Activated CD4-positive, alpha-beta memory T cell treated with anti-CD3 and anti-CD28 coated beads, Interleukin-2, amount 10 ng/mL, durations not matched to agents 7 days and 5 days (primary cell): Measurements from ENCODE around the gene ARNT2. TPM values are rescaled to one million over a fixed set of nuclear protein-coding genes. Genes with fewer than 3 reads are reported as not detected.

Source experiments
- CTCF ChIA-PET: fragments of 350-600 bp; sonication (Branson Sonifier 250); formaldehyde crosslinking; loops from one replicate; lab custom pipeline; 2021; ENCODE audit warnings: antibody characterized with exemption, inconsistent platforms; lab: Charles Lee
- POLR2A ChIA-PET: fragments of 350-600 bp; sonication (Branson Sonifier 250); formaldehyde crosslinking; loops from one replicate; lab custom pipeline; 2021; ENCODE audit warnings: antibody characterized with exemption; lab: Charles Lee
- DNase-seq: peaks from one replicate; pipeline ENCODE4 v3.0.0-alpha.2; 2020
- H3K27ac Mint-ChIP-seq: one replicate; pipeline ENCODE4 v1.8.0; 2021; ENCODE audit warnings: mild to moderate bottlenecking, mixed read lengths
- H3K27me3 Mint-ChIP-seq: one replicate; pipeline ENCODE4 v1.8.0; 2021; ENCODE audit warnings: mixed read lengths
- H3K36me3 Mint-ChIP-seq: one replicate; pipeline ENCODE4 v1.8.0; 2021; ENCODE audit warnings: low read depth, mixed read lengths
- H3K4me1 Mint-ChIP-seq: one replicate; pipeline ENCODE4 v1.8.0; 2021; ENCODE audit warnings: mixed read lengths
- H3K4me3 Mint-ChIP-seq: one replicate; pipeline ENCODE4 v1.8.0; 2021; ENCODE audit warnings: mild to moderate bottlenecking, mixed read lengths
- H3K9me3 Mint-ChIP-seq: one replicate; pipeline ENCODE4 v1.8.0; 2021; ENCODE audit warnings: mixed read lengths
- total RNA-seq, 2 experiments: library from RNA; stranded (reverse); gene quantifications; one replicate each; pipeline ENCODE4 v1.2.3, GENCODE V29; 2021

Gene ARNT2
- total RNA-seq, 2 experiments from 2014 or later, result not detected

- no peaks in the 10 kb centered on the region for H3K36me3 Mint-ChIP-seq
- H3K4me3 Mint-ChIP-seq, result no peak overlapping the region
- POLR2A ChIA-PET, result no interaction called here
- peaks cover 6% of the 10 kb centered on the region for H3K27me3 Mint-ChIP-seq
- H3K9me3 Mint-ChIP-seq, result no peaks in the 10 kb centered on the region
- H3K27ac Mint-ChIP-seq, result no peak overlapping the region
- CTCF ChIA-PET, result interaction anchor here (1.3 kb wide), 1 partner anchor 12 kb away, joined by 3 read pairs; no protein-coding TSS in a partner anchor
- DNase-seq, result no peak
- no peaks in the 10 kb centered on the region for H3K4me1 Mint-ChIP-seq
These were observed 62.4 kb downstream of the ARNT2 start for GRCh38 chr15:80466543-80466942.

- Mint-ChIP-seq H3K4me3 (no peak overlapping the region), H3K9me3 (no peaks in the 10 kb centered on the region), H3K27me3 (peaks cover 7% of the 10 kb centered on the region), H3K4me1 (no peaks in the 10 kb centered on the region), H3K27ac (no peak overlapping the region), H3K36me3 (no peaks in the 10 kb centered on the region)
- no peak for DNase-seq
- ChIA-PET CTCF (interaction anchor here (1.3 to 1.4 kb wide), 2 partner anchors 11 to 13 kb away, joined by 3 read pairs; no protein-coding TSS in a partner anchor), POLR2A (no interaction called here)
These were observed 63.1 kb downstream of the ARNT2 start for GRCh38 chr15:80467311-80467714.

- no peaks in the 10 kb centered on the region for H3K4me1 Mint-ChIP-seq
- ChIA-PET POLR2A (no interaction called here), CTCF (interaction anchor here (1.4 kb wide), 1 partner anchor 12 kb away, joined by 3 read pairs; no protein-coding TSS in a partner anchor)
- H3K36me3 Mint-ChIP-seq, result no peaks in the 10 kb centered on the region
- no peak for DNase-seq
- H3K27ac Mint-ChIP-seq, result no peak overlapping the region
- H3K27me3 Mint-ChIP-seq, result peaks cover 14% of the 10 kb centered on the region
- no peaks in the 10 kb centered on the region for H3K9me3 Mint-ChIP-seq
- H3K4me3 Mint-ChIP-seq, result no peak overlapping the region
These were observed 64.6 kb downstream of the ARNT2 start for GRCh38 chr15:80468796-80469195.

GRCh38 chr15:80471881-80472280 is 67.7 kb downstream of the ARNT2 start:
- CTCF ChIA-PET, result no interaction called here
- POLR2A ChIA-PET, result no interaction called here
- no peak overlapping the region for H3K27ac Mint-ChIP-seq
- H3K36me3 Mint-ChIP-seq, result no peaks in the 10 kb centered on the region
- no peak overlapping the region for H3K4me3 Mint-ChIP-seq
- peaks cover 6% of the 10 kb centered on the region for H3K9me3 Mint-ChIP-seq
- no peaks in the 10 kb centered on the region for H3K4me1 Mint-ChIP-seq
- peaks cover 14% of the 10 kb centered on the region for H3K27me3 Mint-ChIP-seq
- DNase-seq, result no peak

GRCh38 chr15:80473286-80474223 is 69.4 kb downstream of the ARNT2 start:
- Mint-ChIP-seq H3K27me3 (peaks cover 14% of the 10 kb centered on the region), H3K27ac (no peak overlapping the region), H3K36me3 (no peaks in the 10 kb centered on the region), H3K4me3 (no peak overlapping the region), H3K9me3 (peaks cover 6% of the 10 kb centered on the region), H3K4me1 (no peaks in the 10 kb centered on the region)
- DNase-seq, result no peak
- POLR2A ChIA-PET, result no interaction called here
- CTCF ChIA-PET, result interaction anchor here (1.1 kb wide), 1 partner anchor 303 kb away, joined by 3 read pairs; no protein-coding TSS in a partner anchor

- POLR2A ChIA-PET, result no interaction called here
These were observed 70.3 kb downstream of the ARNT2 start for GRCh38 chr15:80474224-80475215.

GRCh38 chr15:80475572-80475971 is 71.4 kb downstream of the ARNT2 start:
- DNase-seq, result no peak
- Mint-ChIP-seq H3K4me1 (no peaks in the 10 kb centered on the region), H3K4me3 (no peak overlapping the region), H3K27ac (no peak overlapping the region), H3K36me3 (no peaks in the 10 kb centered on the region), H3K27me3 (peaks cover 12% of the 10 kb centered on the region), H3K9me3 (peaks cover 6% of the 10 kb centered on the region)
- ChIA-PET CTCF (interaction anchor here (0.5 kb wide), 1 partner anchor 239 kb away, joined by 3 read pairs; no protein-coding TSS in a partner anchor), POLR2A (no interaction called here)

More at GRCh38 chr15:80474224-80475215, 70.3 kb downstream of the ARNT2 start:
- no peak for DNase-seq
- Mint-ChIP-seq H3K27ac (no peak overlapping the region), H3K27me3 (peaks cover 14% of the 10 kb centered on the region), H3K36me3 (no peaks in the 10 kb centered on the region), H3K4me1 (no peaks in the 10 kb centered on the region), H3K9me3 (peaks cover 6% of the 10 kb centered on the region), H3K4me3 (no peak overlapping the region)
- CTCF ChIA-PET, result interaction anchor here (0.5 to 1.0 kb wide), 2 partner anchors 238 to 302 kb away, joined by 3 read pairs; no protein-coding TSS in a partner anchor

- Mint-ChIP-seq H3K27ac (no peak overlapping the region), H3K4me3 (no peak overlapping the region), H3K4me1 (no peaks in the 10 kb centered on the region), H3K36me3 (no peaks in the 10 kb centered on the region), H3K27me3 (peaks cover 10% of the 10 kb centered on the region), H3K9me3 (peaks cover 6% of the 10 kb centered on the region)
- ChIA-PET CTCF (no interaction called here), POLR2A (no interaction called here)
- DNase-seq, result no peak
These were observed 71.9 kb downstream of the ARNT2 start for GRCh38 chr15:80476036-80476435.

GRCh38 chr15:80478075-80478474 is 73.9 kb downstream of the ARNT2 start:
- H3K27ac Mint-ChIP-seq, result no peak overlapping the region
- no peak overlapping the region for H3K4me3 Mint-ChIP-seq
- no peak for DNase-seq
- no peaks in the 10 kb centered on the region for H3K36me3 Mint-ChIP-seq
- no peaks in the 10 kb centered on the region for H3K4me1 Mint-ChIP-seq
- CTCF ChIA-PET, result interaction anchor here (1.1 kb wide), 1 partner anchor 298 kb away, joined by 3 read pairs; no protein-coding TSS in a partner anchor
- POLR2A ChIA-PET, result no interaction called here
- H3K27me3 Mint-ChIP-seq, result peaks cover 2% of the 10 kb centered on the region
- peaks cover 6% of the 10 kb centered on the region for H3K9me3 Mint-ChIP-seq

GRCh38 chr15:80479191-80479590 is 75.0 kb downstream of the ARNT2 start:
- ChIA-PET POLR2A (no interaction called here), CTCF (no interaction called here)
- peaks cover 6% of the 10 kb centered on the region for H3K9me3 Mint-ChIP-seq
- DNase-seq, result no peak
- H3K4me3 Mint-ChIP-seq, result no peak overlapping the region
- H3K4me1 Mint-ChIP-seq, result no peaks in the 10 kb centered on the region
- H3K27me3 Mint-ChIP-seq, result no peaks in the 10 kb centered on the region
- H3K27ac Mint-ChIP-seq, result no peak overlapping the region
- no peaks in the 10 kb centered on the region for H3K36me3 Mint-ChIP-seq

- Mint-ChIP-seq H3K27me3 (no peaks in the 10 kb centered on the region), H3K36me3 (no peaks in the 10 kb centered on the region), H3K27ac (no peak overlapping the region), H3K4me3 (no peak overlapping the region), H3K4me1 (no peaks in the 10 kb centered on the region), H3K9me3 (peaks cover 6% of the 10 kb centered on the region)
- POLR2A ChIA-PET, result no interaction called here
- no peak for DNase-seq
- CTCF ChIA-PET, result no interaction called here
These were observed 76.1 kb downstream of the ARNT2 start for GRCh38 chr15:80480171-80480811.

GRCh38 chr15:80480909-80481308 is 76.7 kb downstream of the ARNT2 start:
- no peak for DNase-seq
- Mint-ChIP-seq H3K27me3 (no peaks in the 10 kb centered on the region), H3K9me3 (peaks cover 2% of the 10 kb centered on the region), H3K27ac (no peak overlapping the region), H3K4me3 (no peak overlapping the region), H3K4me1 (no peaks in the 10 kb centered on the region), H3K36me3 (no peaks in the 10 kb centered on the region)
- ChIA-PET POLR2A (no interaction called here), CTCF (interaction anchor here (1.1 kb wide), 1 partner anchor 298 kb away, joined by 4 read pairs; the partner anchor contains the start of gene CEMIP)
